ENCODE measurements around the gene IRF1.

The IRF1 gene

DNA sequence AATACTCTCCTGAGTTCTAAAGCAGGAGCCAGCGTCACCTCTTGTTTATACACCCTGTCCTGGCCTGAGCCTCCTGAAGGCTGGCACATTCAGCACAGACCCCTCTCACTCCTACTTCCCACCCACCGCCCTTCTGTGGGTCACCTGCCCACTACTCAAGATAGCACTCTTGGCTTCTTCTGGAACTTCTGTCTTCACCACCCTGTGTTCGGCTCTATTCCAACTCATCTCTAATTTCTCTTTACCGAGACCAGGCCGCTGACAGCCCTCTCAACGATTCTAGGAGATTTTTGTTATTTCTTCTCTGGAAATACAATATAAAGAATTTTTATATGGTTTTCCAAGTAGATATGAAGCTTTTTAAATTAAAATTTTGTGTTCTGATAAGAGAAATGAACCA is 57.4 kb downstream of the IRF1 start:
- peaks cover 0 to 17% (median 4%) of the 10 kb centered on the region in 4 experiments for H3K36me3 ChIP-seq (ENCODE audit: control insufficient read depth in 4 of 4, insufficient read depth in 4 of 4, low read length in 3 of 4)
- H3K9me3 ChIP-seq (ENCODE audit: control extremely low read depth in 1 of 5, control insufficient read depth in 4 of 5, insufficient read depth in 2 of 5, low read depth in 1 of 5, low read length in 4 of 5): no peaks in the 10 kb centered on the region
- no peak overlapping the region for H3K4me3 ChIP-seq (ENCODE audit: control insufficient read depth in 1 of 7, extremely low read depth in 1 of 7, insufficient read depth in 4 of 7, low read depth in 2 of 7, low read length in 6 of 7)
- no peak for DNase-seq
- no peak overlapping the region for H3K27ac ChIP-seq (ENCODE audit: insufficient read depth in 1 of 2, low read depth in 1 of 2, low read length in 2 of 2, poor library complexity in 1 of 2, severe bottlenecking in 2 of 2)
- WGBS (ENCODE audit: insufficient coverage): 100% methylated on average over 2 of the region's 6 CpGs
- ChIA-PET POLR2A (no interaction called here), CTCF (interaction anchor here (1.8 to 9.8 kb wide), 3 partner anchors 33 to 68 kb away, joined by 6 to 59 read pairs (median 38); no protein-coding TSS in a partner anchor)
- H3K27me3 ChIP-seq (replicated peaks in 2 of 5; ENCODE audit: control insufficient read depth in 4 of 5, insufficient read depth in 5 of 5, low read length in 4 of 5): no peaks in the 10 kb centered on the region
- H3K4me1 ChIP-seq (ENCODE audit: control extremely low read depth in 1 of 4, control insufficient read depth in 4 of 4, insufficient read depth in 4 of 4, low read length in 3 of 4): peaks cover 49 to 87% (median 77%) of the 10 kb centered on the region in 4 experiments

DNA sequence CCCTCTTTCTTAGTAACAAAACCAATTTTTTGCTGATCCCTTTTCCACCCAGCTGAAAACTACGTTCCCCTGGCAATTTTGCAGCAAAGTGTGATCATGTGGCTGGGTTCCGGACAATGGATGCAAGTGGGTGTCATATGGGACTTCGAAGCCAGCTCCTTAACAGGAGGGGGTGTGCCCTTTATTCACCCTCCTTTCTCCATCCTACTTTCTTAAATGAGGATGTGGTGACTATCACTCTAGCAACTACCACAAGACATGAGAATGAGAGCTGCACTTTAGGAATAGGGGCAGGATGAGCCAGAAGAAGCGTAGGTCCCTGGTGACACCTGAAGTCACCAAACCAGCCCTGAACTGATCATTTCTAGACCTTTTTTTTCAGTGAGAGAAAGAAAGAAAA is 58.9 kb downstream of the IRF1 start:
- 87% methylated on average over 3 of the region's 4 CpGs for WGBS (ENCODE audit: insufficient coverage)
- Histone ChIP-seq H3K4me1 (ENCODE audit: control extremely low read depth in 1 of 4, control insufficient read depth in 4 of 4, insufficient read depth in 4 of 4, low read length in 3 of 4) (peaks cover 52 to 87% (median 77%) of the 10 kb centered on the region in 4 experiments), H3K27ac (ENCODE audit: insufficient read depth in 1 of 2, low read depth in 1 of 2, low read length in 2 of 2, poor library complexity in 1 of 2, severe bottlenecking in 2 of 2) (peak overlapping the region in 1 of 2 experiments; percentile 52), H3K9me3 (ENCODE audit: control extremely low read depth in 1 of 5, control insufficient read depth in 4 of 5, insufficient read depth in 2 of 5, low read depth in 1 of 5, low read length in 4 of 5) (no peaks in the 10 kb centered on the region), H3K36me3 (ENCODE audit: control insufficient read depth in 4 of 4, insufficient read depth in 4 of 4, low read length in 3 of 4) (peaks cover 0 to 17% (median 4%) of the 10 kb centered on the region in 4 experiments), H3K4me3 (ENCODE audit: control insufficient read depth in 1 of 7, extremely low read depth in 1 of 7, insufficient read depth in 4 of 7, low read depth in 2 of 7, low read length in 6 of 7) (no peak overlapping the region), H3K27me3 (replicated peaks in 2 of 5; ENCODE audit: control insufficient read depth in 4 of 5, insufficient read depth in 5 of 5, low read length in 4 of 5) (no peaks in the 10 kb centered on the region)
- CTCF ChIA-PET: interaction anchor here (1.0 to 11.2 kb wide), 9 partner anchors 11 to 69 kb away, joined by 3 to 159 read pairs (median 5); no protein-coding TSS in a partner anchor
- POLR2A ChIA-PET: interaction anchor here (0.9 to 1.2 kb wide), 3 partner anchors 24 to 48 kb away, joined by 3 to 6 read pairs (median 6); no protein-coding TSS in a partner anchor
- DNase-seq: peak in 2 of 3 donors; percentile 55 to 64
